Endometrium (tissue), 2 donors: ENCODE measurements around the gene NME5.

Source experiments
- FAIRE-seq: peaks from 2 replicates; lab custom pipeline; 2012; peaks lifted over from hg19 to GRCh38; lab: Jason Lieb, UNC
- donor health status: control.
- donor health status: control.

NME5 gene

DNA sequence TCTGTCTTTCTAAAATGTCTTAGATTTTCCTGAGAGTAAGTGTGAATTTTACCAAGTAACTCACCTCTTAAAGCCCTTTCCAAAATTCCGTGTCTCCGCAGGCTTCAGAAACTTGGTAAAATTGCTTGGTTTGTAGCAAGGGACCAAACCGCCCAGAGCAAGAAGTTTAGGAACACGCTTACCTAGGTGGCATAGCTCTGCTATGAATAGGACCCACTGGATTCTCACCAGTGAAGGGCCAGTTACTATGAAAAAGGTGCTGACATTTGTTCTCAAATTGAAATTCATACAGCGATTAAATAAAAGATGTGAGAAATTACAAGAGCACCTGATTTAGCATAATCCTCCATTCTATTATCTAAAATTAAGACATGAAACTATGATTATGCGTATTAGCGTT, 6.7 kb downstream of the NME5 start:
- no peak for FAIRE-seq

DNA sequence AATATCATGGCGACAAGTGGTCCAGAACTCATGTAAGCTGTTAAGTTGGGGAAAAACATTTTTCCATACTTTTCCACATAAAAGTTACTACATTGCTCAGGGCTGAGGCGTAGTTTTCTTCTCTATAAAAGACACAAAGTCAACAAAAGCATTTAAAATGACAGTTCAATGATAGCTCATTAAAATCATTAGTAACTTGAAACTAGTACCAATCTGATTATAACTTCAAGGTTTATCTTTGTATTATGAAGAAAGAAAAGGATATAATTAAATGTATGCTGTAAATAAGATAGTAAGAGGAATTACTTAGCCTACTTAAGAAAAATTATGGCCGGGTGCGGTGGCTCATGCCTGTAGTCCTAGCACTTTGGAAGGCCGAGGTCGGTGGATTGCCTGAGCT, 9.9 kb downstream of the NME5 start:
- no peak for FAIRE-seq

DNA sequence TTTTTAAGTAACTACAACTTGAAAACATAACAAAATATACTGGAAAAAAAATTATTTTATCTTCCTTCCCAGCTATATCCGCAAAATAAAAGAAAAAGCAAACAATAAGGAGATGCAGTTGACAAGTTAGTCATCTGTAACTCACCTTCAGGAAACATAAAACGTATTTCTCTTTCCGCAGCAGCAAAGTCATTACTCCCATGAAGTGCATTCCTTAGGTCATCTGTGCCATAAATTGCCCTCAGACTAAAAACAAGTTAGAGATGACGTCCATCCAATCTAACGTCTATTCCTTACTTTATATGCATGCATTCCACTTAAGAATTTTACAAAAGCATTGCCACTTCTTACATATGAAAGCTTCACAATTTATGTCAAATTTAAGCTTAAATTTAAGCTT, 10.9 kb downstream of the NME5 start:
- FAIRE-seq = no peak

DNA sequence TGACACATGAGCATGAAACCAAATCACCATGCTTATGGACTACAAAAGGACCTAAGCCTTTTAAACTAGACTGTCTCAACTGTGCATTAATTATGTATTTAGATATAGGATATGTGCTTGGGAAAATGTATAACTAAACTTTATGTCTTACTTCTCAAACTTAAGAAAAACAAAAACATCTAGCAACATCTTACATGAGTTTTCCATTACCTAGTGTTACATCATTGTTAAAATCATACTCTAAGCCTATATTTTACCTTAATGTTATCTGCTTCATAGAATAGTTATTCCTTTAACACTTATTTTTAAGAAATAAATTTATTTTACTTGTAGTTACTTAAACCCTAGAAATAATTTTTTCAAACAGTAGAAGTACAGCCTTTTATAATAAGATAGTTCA, 24.0 kb downstream of the NME5 start:
- FAIRE-seq = no peak

DNA sequence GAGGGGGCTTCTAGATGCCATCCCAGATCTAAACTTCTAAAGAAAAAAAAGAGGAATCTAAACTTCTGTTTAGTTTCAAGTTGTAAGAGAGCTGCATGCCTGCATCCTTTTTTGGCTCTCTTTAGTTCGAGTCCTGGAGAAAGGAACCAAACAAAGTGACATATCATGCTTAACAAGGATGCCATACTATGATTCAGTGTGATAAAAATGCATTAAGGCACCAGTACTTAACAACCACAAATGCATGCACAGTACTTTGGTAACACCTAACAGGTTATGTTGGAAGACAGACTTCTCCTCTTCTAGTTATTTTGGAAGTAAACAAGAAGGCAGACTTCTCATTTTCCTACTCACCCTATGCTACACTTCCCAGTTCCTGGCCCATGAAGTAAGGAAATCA, 27.3 kb downstream of the NME5 start:
- FAIRE-seq = no peak

DNA sequence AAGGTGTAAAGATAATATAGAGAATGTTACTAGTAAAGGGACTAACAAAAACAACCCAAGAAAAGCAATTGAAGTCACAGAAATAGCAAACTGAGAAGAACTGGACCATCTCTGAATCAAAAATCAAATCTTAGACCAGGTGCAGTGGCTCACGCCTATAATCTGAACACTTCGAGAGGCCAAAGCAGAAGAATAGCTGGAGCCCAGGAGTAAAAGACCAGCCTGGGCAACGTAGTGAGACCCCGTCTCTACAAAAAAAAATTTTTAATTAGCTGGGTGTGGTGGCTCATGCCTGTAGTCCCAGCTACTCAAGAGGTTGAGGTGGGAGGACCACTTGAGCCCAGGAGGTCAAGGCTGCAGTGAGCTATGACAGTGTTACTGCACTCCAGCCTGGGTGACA, 28.0 kb downstream of the NME5 start:
- no peak for FAIRE-seq

DNA sequence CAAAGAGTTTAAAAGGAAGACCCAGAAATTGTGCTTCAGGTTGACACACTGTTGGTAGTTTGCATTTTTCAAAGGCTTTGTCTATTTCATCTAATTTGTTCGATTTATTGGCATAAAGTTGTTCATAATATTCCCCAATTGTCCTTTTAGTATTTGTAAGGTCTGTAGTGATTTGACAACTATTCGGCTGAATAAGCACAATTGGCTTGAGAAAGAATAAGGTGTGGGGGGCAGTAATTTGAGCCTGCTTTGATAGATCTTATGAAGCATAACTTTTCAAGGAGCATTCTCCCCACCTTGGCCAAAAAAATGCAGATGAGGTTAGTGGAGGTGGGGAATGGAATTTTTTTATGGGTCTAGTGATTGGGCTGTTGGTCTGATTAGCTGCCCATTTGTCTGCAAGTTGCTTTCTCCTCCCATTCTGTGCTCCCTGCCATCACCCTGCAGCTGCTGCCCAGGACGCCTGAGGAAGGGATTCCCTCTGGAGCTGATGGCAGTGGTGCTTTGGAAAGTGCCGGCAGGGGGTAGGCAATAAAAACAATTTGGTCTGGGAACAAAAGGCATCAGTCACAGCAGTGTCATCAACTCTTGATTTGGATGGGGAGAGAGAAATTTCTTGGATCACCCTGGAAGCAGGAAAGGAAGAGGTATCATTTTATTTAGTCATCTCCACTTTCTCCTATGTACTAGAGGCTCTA, 28.8 kb downstream of the NME5 start:
- FAIRE-seq = no peak

DNA sequence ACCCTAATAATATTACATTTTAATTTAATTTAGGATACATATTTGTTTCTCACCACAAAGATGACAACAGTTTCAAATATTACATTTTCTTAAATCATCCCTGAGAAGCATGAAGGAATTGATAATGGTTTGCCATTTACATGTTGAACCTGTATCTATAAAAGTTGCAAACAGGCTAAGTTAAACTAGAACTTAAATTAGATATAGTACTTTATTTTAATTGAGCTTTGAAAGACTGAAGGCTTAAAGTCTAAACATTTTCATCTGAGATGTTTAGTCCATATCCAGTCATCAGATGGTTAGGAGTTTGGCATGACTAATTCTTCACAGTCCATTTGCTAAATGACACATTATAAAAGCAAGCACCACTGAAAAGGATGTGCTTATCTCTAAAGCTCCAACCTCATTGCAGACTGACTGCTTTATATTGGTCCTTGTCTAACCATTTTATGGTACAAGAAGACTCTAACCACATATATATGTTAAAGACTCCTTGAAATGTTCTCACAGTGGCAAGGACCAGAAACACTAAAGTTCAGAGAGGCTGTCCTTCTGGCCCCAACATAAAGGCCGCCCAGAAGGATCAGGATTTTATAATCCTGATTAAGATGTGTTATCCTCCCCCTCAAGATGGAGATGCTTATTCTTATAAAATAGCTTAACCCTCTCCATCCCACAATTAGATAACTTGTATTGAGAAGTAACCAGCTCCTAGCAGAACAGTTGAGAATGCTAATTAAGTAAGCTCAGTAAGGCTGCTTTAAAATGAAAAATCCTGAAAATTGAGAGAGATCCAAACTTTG, 29.6 kb downstream of the NME5 start:
- FAIRE-seq = no peak

DNA sequence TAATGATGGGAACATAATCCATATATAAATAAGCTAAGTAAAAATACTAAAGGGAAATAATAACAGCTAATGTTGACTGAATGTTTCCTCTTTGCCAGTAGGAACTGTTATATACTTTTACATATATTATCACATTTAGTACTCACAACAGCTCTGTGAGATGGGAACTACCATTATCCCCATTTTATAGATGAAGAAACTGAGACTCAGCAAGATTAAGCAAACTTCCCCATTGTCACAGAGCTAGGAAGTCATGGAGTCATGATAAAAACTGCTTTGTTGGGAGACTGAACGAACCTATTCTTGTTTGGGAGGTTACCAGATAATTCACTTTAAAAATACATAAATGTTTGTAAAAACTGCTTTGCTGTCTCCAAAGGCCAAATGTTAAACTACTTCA, 32.0 kb downstream of the NME5 start:
- FAIRE-seq = no peak

DNA sequence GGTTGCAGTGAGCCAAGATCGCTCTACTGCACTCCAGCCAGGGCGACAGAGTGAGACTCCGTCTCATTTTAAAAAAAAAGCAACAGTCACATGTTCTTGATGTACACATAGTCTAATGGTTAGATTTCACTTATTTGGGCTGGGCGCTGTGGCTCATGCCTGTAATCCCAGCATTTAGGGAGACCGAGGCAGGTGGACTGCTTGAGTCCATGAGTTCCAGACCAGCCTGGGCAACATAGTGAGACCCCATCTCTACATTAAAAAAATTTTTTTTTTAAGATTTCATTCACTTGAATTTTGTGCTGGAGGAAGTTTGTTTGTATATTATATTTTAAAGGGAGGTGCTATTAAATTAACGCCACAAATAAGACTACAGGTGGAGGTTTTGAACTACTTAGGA, 33.5 kb downstream of the NME5 start:
- FAIRE-seq = no peak

DNA sequence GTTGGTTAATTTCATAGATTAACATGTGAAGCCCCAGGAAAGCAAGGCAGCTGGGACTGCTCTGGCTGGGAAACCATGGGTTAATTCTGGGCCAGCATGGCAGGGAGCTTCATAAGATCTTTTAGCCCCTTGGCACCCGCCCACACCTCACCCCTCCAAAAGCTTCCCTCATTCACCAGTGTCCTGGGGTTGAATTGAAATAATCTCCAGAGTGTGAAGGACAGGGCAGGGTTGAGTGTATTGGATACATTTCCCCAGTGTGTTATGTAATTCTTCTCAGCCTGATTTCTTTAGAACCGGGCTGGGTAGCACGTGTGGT, 36.0 kb downstream of the NME5 start:
- no peak for FAIRE-seq

DNA sequence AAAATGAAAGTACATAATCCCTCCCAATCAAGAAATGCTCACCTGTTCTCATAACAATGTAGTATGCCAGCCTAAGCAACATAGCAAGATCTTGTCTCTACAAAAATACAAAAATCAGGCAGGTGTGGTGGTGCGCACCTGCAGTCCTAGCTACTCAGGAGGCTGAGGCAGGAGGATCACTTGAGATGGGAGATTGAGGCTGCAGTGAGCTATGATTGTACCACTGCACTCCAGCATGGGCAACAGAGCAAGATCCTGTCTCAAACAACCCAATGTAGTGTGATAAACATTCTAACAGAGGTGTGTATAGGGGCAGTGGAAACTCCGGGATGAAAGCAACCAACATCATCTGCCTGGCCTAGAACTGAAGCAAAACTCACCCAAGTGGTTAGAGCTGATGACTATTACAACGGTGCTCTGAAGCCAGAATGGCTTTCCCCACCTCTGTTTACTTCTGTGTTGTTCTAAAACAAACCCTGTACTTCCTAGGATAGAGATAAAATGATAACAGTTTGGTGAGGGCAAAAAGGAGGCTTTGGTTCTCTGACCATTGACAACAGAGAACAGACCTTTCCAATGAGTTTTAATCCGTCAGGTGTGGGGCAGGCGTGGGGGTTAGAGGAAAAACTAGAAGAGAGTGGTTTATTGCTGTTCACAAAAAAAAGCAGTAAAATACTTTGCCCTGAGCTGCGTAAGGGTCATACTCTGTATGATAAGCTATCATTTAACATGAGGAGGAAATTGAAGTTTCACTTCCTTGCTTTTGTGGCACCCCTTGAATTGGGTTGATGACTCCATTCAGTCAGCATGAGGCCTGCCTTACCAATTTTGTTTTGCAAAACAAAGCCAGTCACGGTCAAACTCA, 36.5 kb downstream of the NME5 start:
- FAIRE-seq = no peak

DNA sequence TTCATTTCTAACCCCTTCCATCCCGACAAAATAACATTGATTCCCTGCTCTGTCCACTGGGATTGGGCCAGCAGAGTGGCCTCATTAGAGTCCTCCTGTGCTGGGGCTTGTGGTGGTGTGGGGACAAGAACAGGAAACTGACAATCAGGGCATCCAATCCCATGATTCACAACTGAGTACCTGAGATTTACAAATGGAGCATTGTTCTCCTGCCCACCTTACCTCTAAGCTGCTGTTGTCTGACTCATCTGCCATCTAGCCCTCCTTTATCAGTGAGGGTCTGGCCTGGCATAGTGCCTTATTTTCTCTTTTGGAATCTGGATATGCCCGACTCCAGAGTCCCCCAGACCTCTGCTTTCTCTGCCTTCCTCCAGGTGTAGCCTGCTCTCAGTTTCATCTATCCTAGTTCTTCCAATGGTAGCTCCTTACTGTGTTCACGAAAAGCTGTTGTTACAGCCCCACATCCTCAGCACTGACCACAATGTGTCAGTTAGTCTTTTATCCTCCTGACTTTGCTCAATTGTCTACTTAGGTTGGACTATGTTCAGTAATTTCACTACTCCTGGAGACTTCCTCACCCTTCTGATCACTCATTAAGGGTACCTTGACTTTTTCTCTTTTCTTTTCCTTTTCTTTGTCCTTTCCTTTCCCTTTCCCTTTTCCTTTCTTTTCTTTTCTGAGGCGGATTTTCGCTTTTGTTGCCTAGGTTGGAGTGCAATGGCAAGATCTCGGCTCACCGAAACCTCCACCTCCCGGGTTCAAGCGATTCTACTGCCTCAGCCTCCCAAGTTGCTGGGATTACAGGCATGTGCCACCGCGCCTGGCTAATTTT, 42.0 kb downstream of the NME5 start:
- FAIRE-seq = no peak

DNA sequence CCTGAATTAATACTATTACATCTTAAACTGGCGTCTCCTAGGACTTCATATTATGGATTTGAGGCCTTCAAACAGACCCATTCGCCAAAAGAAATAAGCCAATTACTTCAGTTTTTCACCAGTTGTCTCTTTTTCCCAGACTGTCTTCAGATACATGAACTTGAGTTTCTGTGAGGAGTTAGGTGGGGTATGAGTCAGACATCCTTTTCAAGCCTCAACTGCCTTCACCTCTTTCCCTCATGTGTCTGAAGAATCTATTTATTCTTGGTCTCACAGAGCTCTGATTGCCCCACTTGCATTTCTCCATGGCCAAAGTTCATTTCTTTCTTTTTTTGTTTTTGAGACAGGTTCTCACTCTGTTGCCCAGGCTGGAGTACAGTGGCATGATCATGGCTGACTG, 42.9 kb downstream of the NME5 start:
- FAIRE-seq = no peak

DNA sequence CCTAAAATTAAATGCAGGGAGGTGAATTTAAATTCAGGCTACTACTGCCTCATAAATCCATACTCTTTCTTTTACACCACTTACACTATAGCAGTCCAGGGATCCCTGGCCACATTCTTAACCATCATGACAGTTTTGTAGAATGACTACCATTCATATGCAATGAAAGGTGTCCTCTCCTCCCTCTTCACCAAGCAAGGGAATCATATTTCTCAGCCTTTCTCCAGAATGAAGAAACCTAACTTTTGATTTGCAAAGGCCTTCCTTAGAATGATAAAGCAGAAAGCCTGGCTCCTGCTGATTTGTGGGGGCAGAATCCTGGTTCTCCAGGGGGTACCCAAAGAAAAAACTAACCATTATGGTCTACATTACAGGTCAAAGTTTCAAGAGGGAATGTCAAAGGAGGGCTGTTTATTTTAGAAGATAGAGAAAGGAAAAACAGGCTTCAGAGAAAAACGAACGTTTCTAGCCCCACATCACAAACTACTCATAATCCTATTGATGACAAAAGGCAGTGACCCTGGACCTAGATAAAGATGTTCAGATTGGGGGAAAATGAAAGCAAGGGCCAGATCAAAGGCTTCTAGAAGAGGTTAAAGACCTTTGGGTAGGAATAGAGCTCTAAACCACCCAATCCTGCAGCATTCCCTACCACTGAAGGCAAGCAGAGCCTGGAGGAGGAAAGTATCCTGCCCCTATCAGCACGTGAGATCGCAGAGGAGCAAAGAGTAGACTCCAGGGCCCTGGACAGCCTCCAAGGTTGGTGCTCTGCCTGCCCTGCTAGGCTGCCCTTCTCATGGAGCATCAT, 43.9 kb downstream of the NME5 start:
- no peak for FAIRE-seq

DNA sequence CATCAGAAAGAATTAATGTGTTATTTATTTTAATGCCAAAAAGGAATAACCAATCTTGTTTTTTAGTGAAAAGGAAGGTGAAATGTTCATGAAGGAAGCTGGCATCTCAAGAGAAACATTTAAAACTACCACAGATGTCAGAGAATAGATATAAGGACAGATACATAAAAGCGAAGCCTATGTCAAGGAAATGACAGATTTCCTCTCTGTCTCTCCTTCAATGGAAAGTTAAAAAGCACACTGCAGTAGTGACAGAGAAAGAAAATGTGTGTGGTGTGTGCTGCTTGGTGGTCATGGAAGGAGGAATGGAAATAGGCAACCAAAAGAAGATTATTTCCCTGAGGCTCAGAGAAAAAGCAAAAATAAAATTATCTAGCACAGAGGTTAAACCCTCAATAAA, 46.2 kb downstream of the NME5 start:
- FAIRE-seq = no peak

DNA sequence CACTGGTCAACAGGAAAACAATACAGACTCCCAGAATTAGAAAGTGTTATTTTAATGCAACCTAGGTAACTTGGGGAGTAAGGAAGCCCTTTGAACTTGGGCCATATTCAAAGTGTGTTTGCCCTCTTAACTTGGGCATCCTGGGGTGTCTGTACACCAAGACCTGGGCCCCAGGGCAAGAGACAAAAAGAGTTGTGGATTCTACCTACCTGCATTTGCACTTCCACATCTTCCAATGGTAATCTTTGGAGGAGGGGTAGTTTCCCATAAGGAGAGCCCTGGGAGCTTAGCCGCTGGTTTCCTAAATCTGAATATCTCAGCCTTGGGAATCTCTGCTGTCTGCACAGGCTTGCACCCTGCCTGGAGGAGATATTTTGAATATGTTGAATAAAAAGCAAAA, 46.9 kb downstream of the NME5 start:
- no peak for FAIRE-seq

DNA sequence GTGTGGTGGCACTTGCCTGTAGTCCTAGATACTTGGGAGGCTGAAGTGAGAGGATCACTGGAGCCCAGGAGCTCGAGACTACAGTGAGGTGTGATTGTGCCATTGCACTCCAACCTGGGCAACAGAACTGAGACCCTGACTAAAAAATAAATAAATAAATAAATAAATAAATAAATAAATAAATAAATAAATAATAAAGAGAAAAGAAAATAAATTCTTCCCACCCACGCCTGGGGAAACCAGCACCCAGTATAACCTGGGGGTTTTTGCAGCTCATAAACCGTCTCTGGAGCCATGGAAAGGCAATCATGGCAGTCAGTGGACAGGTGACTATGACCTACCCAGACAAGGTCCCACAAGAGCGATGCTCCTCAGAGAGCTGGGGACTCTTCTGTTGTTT, 47.5 kb downstream of the NME5 start:
- FAIRE-seq = no peak

DNA sequence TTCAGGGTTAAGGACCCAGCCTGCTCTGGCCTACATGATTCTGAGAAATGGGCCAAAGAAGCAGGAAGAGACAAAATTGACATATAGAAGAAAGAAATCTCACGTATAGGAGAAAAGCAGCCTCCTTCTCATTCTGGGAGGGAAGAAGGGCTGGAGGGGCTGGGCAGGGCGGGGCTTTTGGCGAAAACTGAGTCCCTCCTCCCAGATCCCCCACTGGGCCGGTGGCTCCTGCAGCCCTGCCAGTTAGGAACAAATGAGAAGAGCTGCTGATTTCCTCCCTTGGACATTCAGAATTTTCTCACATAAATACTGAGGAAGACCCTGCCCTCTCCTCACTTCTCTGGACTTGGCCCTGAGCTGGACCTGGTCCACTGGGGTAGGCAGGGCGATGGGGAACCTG, 55.5 kb downstream of the NME5 start, which contains the start of gene WNT8A:
TSS of gene WNT8A (plus strand) at position 332 of the 400 bp plus-strand sequence. CDS start 95 bp downstream, outside the sequence.
- no peak for FAIRE-seq

DNA sequence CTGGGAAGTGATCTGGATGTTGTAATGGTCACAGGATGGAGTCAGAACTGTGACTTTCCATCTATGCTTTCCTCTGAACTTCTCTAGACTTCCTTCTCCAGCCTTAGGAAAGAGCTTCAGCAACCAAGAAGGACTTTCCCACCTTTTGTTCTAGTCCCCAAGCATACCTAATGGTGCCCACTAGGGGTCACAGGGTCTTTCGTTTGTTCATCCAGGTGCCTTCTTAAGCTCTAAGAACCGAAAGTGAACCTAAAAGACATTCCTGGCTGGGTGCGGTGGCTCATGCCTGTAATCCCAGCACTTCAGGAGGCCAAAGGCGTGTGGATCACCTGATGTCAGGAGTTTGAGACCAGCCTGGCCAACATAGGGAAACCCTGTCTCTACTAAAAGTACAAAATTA, 57.2 kb downstream of the NME5 start:
- no peak for FAIRE-seq

DNA sequence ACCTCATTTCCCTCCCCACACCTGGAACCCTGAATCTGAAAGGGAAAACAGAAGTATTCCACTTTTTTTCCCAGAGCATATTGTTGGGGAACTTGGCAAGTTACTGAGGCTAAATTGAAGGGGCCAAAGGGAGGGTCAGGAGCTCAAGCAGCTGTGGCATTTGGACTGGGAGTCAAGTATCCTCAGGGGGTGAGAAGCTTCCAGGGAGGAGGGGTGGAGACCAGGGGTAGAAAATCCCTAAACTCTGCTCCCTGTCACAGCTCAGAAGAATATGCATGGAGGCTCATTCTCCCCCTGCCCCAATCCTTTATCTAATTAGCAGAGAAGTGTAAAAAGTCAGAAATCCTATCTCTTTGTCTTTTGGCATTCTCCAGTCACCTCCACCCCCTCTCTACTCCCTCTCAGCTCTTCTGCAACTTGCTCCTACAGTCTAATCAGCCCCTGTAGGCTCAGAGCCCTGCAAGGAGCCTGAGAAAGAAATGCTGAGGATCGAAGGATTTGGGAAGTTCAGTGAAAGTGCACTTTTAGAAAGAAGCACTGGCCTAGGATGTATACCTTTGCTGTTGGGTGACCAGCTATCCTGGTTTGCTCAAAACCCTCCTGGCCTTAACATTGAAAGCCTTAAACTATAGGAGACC, 61.1 kb downstream of the NME5 start:
- no peak for FAIRE-seq
